CD14-positive monocyte (primary cell): Measurements from ENCODE around the gene TMF1. TPM values are rescaled to one million over a fixed set of nuclear protein-coding genes. Genes with fewer than 3 reads are reported as not detected.

Experiments
- DNase-seq, 3 donors: peaks; one replicate each; pipeline ENCODE4 v3.0.0-alpha.2; 2011 to 2022
- H2AFZ ChIP-seq: 2 replicates; pipeline ENCODE4 v1.6.0; 2012; ENCODE audit warnings: mild to moderate bottlenecking, low read depth, low read length, inconsistent platforms; ENCODE audit not compliant: insufficient read depth, poor library complexity, severe bottlenecking
- H3K27ac ChIP-seq, 2 donors: 1 replicate in 1 of 2; 2 replicates in 1 of 2; pipeline ENCODE4 v1.5.1; 2012 to 2013; ENCODE audit warnings: low read length in 2 of 2, control low read depth in 1 of 2, inconsistent platforms in 1 of 2, low read depth in 1 of 2, mild to moderate bottlenecking in 1 of 2
- H3K27me3 ChIP-seq, 2 donors: one replicate each; pipeline versions ENCODE4 v1.6.0 to v1.6.1; 2011 to 2013; ENCODE audit warnings: low read length in 2 of 2; ENCODE audit not compliant: control insufficient read depth in 2 of 2, insufficient read depth in 2 of 2
- H3K36me3 ChIP-seq, 2 donors: replicated peaks in 1 of 2; 1 replicate in 1 of 2; 2 replicates in 1 of 2; pipeline versions ENCODE4 v1.5.1 to v1.6.1; 2012 to 2013; ENCODE audit warnings: low read length in 2 of 2, control low read depth in 1 of 2, inconsistent platforms in 1 of 2, mild to moderate bottlenecking in 1 of 2; ENCODE audit not compliant: insufficient read depth in 2 of 2, control insufficient read depth in 1 of 2
- H3K4me1 ChIP-seq, 2 donors: 1 replicate in 1 of 2; 2 replicates in 1 of 2; pipeline versions ENCODE4 v1.5.1 to v1.6.1; 2012 to 2013; ENCODE audit warnings: low read length in 2 of 2, control low read depth in 1 of 2, inconsistent platforms in 1 of 2, mild to moderate bottlenecking in 1 of 2, moderate library complexity in 1 of 2; ENCODE audit not compliant: insufficient read depth in 2 of 2, control insufficient read depth in 1 of 2
- H3K4me2 ChIP-seq: replicated peaks from 2 replicates; pipeline ENCODE3; 2012; ENCODE audit warnings: low read length, moderate library complexity, mild to moderate bottlenecking; ENCODE audit not compliant: poor library complexity, severe bottlenecking; ENCODE audit errors: extremely low read depth
- H3K4me3 ChIP-seq, 3 experiments: fragments of 200-600 bp in 1 of 3; sonication (generic) in 1 of 3; replicated peaks in 1 of 3; 1 replicate in 2 of 3; 2 replicates in 1 of 3; pipeline ENCODE4 v1.5.1; 2011 to 2013; ENCODE audit warnings: low read length in 3 of 3, mild to moderate bottlenecking in 3 of 3, control low read depth in 2 of 3, low read depth in 2 of 3, inconsistent platforms in 1 of 3, moderate library complexity in 1 of 3
- H3K79me2 ChIP-seq: 2 replicates; pipeline ENCODE4 v1.6.0; 2012; ENCODE audit warnings: mild to moderate bottlenecking, control low read depth, inconsistent platforms, low read length, moderate library complexity; ENCODE audit not compliant: insufficient read depth
- H3K9ac ChIP-seq: 2 replicates; pipeline ENCODE4 v1.6.0; 2017; ENCODE audit warnings: low read length, mild to moderate bottlenecking; ENCODE audit not compliant: insufficient read depth, poor library complexity, severe bottlenecking
- H3K9me3 ChIP-seq, 2 donors: replicated peaks in 1 of 2; 1 replicate in 1 of 2; 2 replicates in 1 of 2; pipeline versions ENCODE4 v1.5.1 to v1.6.1; 2012 to 2013; ENCODE audit warnings: low read length in 2 of 2, control low read depth in 1 of 2; ENCODE audit not compliant: control insufficient read depth in 1 of 2, insufficient read depth in 1 of 2
- H4K20me1 ChIP-seq: 2 replicates; pipeline ENCODE4 v1.6.0; 2012; ENCODE audit warnings: mild to moderate bottlenecking, low read length, control low read depth, moderate library complexity; ENCODE audit not compliant: insufficient read depth
- H3K27ac Mint-ChIP-seq, 7 donors: one replicate each; pipeline ENCODE4 v1.8.0; 2020; ENCODE audit warnings: mild to moderate bottlenecking in 7 of 7, mixed read lengths in 7 of 7, moderate library complexity in 6 of 7, inconsistent platforms in 2 of 7
- H3K27me3 Mint-ChIP-seq, 3 donors: one replicate each; pipeline ENCODE4 v1.8.0; 2021 to 2022; ENCODE audit warnings: low read depth in 3 of 3, mild to moderate bottlenecking in 3 of 3, mixed read lengths in 3 of 3, moderate library complexity in 3 of 3, inconsistent platforms in 1 of 3
- H3K36me3 Mint-ChIP-seq, 2 donors: one replicate each; pipeline ENCODE4 v1.8.0; 2020; ENCODE audit warnings: mixed read lengths in 2 of 2, inconsistent platforms in 1 of 2, mild to moderate bottlenecking in 1 of 2
- H3K4me1 Mint-ChIP-seq: one replicate; pipeline ENCODE4 v1.8.0; 2020; ENCODE audit warnings: mild to moderate bottlenecking, mixed read lengths
- H3K4me3 Mint-ChIP-seq, 2 donors: one replicate each; pipeline ENCODE4 v1.8.0; 2020; ENCODE audit warnings: mild to moderate bottlenecking in 2 of 2, mixed read lengths in 2 of 2, moderate library complexity in 1 of 2
- H3K9me3 Mint-ChIP-seq, 7 donors: one replicate each; pipeline ENCODE4 v1.8.0; 2020 to 2022; ENCODE audit warnings: mixed read lengths in 7 of 7, mild to moderate bottlenecking in 6 of 7, moderate library complexity in 6 of 7, inconsistent platforms in 2 of 7
- WGBS: methylation state at CpG from one replicate; pipeline ENCODE4 v1.1.5; 2013; ENCODE audit warnings: missing lambda C conversion rate; ENCODE audit not compliant: insufficient coverage; 5-methylcytosine and 5-hydroxymethylcytosine counted together
- intact Hi-C, 2 donors: fragments of 100-400 bp; cut with micrococcal nuclease; formaldehyde crosslinking; loops; one replicate each; pipeline versions ENCODE4 v1.15.0 to v1.15.1; 2023
- polyA plus RNA-seq, 3 donors: library from polyadenylated mRNA; depleted of rRNA in 1 of 3; unstranded in 2 of 3; stranded (reverse) in 1 of 3; fragments of 300-500 nt in 2 of 3; fragments of >200 nt in 1 of 3; fragmentation: Illumina TruSeq in 2 of 3; gene quantifications; 1 replicate in 2 of 3; 2 replicates in 1 of 3; pipeline ENCODE4 v1.2.3, GENCODE V29; 2012 to 2021
- small RNA-seq: library from RNA; depleted of rRNA; stranded (forward); fragments of <200 nt; gene quantifications from one replicate; pipeline ENCODE3, GENCODE V24; 2012; ENCODE audit warnings: low read depth; ENCODE audit not compliant: insufficient read length
- TF ChIP-seq, protein P1 (sequence below): fragments of 200-600 bp; IDR thresholded peaks from one replicate; pipeline ENCODE4 v1.8.0; 2022; ENCODE audit warnings: antibody characterized with exemption, mild to moderate bottlenecking

The TMF1 gene
- polyA plus RNA-seq, 3 donors: 6.4 to 25.6 (median 23.1) TPM

- intact Hi-C loops: no loop called here
- WGBS: 77% methylated on average over 7 of the region's 7 CpGs
- no peak overlapping the region for H2AFZ ChIP-seq
- Mint-ChIP-seq H3K27me3 (peaks cover 0 to 2% (median 0%) of the 10 kb centered on the region in 3 donors), H3K4me3 (no peak overlapping the region), H3K36me3 (peaks cover 16 to 17% of the 10 kb centered on the region in 2 donors), H3K27ac (peak overlapping the region in 1 of 7 donors; percentile 0), H3K9me3 (no peaks in the 10 kb centered on the region), H3K4me1 (peaks cover 7% of the 10 kb centered on the region)
- H3K4me2 ChIP-seq: no peak overlapping the region
- no peaks in the 10 kb centered on the region for H3K27me3 ChIP-seq
- TF ChIP-seq, protein P1, sequence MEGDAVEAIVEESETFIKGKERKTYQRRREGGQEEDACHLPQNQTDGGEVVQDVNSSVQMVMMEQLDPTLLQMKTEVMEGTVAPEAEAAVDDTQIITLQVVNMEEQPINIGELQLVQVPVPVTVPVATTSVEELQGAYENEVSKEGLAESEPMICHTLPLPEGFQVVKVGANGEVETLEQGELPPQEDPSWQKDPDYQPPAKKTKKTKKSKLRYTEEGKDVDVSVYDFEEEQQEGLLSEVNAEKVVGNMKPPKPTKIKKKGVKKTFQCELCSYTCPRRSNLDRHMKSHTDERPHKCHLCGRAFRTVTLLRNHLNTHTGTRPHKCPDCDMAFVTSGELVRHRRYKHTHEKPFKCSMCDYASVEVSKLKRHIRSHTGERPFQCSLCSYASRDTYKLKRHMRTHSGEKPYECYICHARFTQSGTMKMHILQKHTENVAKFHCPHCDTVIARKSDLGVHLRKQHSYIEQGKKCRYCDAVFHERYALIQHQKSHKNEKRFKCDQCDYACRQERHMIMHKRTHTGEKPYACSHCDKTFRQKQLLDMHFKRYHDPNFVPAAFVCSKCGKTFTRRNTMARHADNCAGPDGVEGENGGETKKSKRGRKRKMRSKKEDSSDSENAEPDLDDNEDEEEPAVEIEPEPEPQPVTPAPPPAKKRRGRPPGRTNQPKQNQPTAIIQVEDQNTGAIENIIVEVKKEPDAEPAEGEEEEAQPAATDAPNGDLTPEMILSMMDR: no peak
- H3K4me1 ChIP-seq: no peaks in the 10 kb centered on the region
- H3K9me3 ChIP-seq: no peaks in the 10 kb centered on the region
- H3K79me2 ChIP-seq: no peaks in the 10 kb centered on the region
- DNase-seq: peak in 2 of 3 donors; percentile 7 to 37
- no peak overlapping the region for H3K9ac ChIP-seq
- H3K27ac ChIP-seq: no peak overlapping the region
- H3K36me3 ChIP-seq: peaks cover 9 to 27% of the 10 kb centered on the region in 2 donors
- H3K4me3 ChIP-seq: no peak overlapping the region
- no peaks in the 10 kb centered on the region for H4K20me1 ChIP-seq
These were observed 78.5 kb downstream of the TMF1 start for GRCh38 chr3:68973639-68974038.

DNA sequence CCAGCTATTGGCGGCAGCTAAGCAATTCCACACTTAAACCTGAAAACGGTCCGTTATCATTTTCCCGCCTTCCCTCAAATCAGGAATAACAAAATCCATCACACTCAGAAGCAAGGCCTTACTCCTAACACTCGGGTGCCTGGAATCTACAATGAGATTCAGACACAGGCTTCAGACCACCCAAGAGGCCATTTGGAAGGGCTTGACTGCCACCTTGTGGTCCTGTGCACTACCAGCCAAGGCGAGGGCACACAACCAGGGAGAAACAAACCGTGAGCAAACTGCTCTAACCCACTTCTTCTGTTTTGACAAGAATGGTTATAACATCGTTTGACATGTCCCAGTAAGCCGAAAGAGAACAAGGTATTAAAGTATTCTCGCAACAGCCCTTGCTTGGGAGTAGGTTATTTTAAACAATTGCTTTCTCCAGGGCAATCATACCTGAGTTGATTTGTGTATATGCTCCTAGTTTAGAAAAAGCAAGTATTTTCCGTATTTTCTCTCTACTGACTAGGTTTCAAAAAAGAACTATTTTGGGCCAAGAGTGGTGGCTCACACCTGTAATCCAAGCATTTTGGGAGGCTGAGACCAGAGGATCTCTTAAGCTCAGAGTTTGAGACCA lies 79.7 kb downstream of the TMF1 start:
- intact Hi-C loops: no loop called here
- Histone ChIP-seq H3K79me2 (no peaks in the 10 kb centered on the region), H3K27me3 (no peaks in the 10 kb centered on the region), H3K36me3 (peaks cover 1 to 15% of the 10 kb centered on the region in 2 donors), H3K4me1 (no peaks in the 10 kb centered on the region), H4K20me1 (no peaks in the 10 kb centered on the region), H2AFZ (no peak overlapping the region), H3K4me3 (no peak overlapping the region), H3K9me3 (no peaks in the 10 kb centered on the region), H3K4me2 (no peak overlapping the region), H3K9ac (no peak overlapping the region), H3K27ac (no peak overlapping the region)
- no peaks in the 10 kb centered on the region for H3K9me3 Mint-ChIP-seq
- H3K27me3 Mint-ChIP-seq: peaks cover 0 to 2% (median 0%) of the 10 kb centered on the region in 3 donors
- peak overlapping the region in 1 of 7 donors; percentile 58 for H3K27ac Mint-ChIP-seq
- H3K4me1 Mint-ChIP-seq: peaks cover 7% of the 10 kb centered on the region
- WGBS: 53% methylated on average over 8 of the region's 11 CpGs
- peaks cover 7 to 8% of the 10 kb centered on the region in 2 donors for H3K36me3 Mint-ChIP-seq
- TF ChIP-seq, protein P1: peak; percentile 46
- DNase-seq: peak in 1 of 3 donors; percentile 2
- H3K4me3 Mint-ChIP-seq: no peak overlapping the region

Small RNA genes within 50 kb of the gene (small RNA-seq; reads per million reads assigned to genes)
- gene MIR3136: 0.71 reads per million

Other genes starting within 250 kb of the TMF1 start
- not detected for gene TAFA4, start 119.8 kb downstream of the TMF1 start, polyA plus RNA-seq
- 1 to 10 TPM; 3.7 to 8.1 (median 5.0) TPM for gene EOGT, start 38.6 kb downstream of the TMF1 start, polyA plus RNA-seq
- 10 to 100 TPM; 77.1 to 88.5 (median 81.7) TPM for gene UBA3, start 28.0 kb upstream of the TMF1 start, polyA plus RNA-seq
- 100 to 1,000 TPM in 2 of 3 donors, 10 to 100 TPM in 1; 69.3 to 458 (median 430) TPM for gene ARL6IP5, start 32.6 kb upstream of the TMF1 start, polyA plus RNA-seq
- not detected for gene LMOD3, start 70.3 kb upstream of the TMF1 start, polyA plus RNA-seq